ENCODE results near the gene TYRO3.

GRCh38 chr15:41520636-41521035, 38.4 kb upstream of the TYRO3 start:
- TF ChIP-seq CTCF (conservative IDR thresholded peaks at IDR 0.05) (no peak), EZH2 (IDR thresholded peaks at IDR 0.05; ENCODE audit: low read depth) (no peak)
